H1 (cell line): Measurements from ENCODE around the gene KRT81. TPM values are rescaled to one million over a fixed set of nuclear protein-coding genes. Genes with fewer than 3 reads are reported as not detected.

ENCODE experiments used
- CTCF ChIA-PET: fragments of 300-600 bp; sonication (Branson Sonifier 250); formaldehyde crosslinking; loops from one replicate; lab custom pipeline; 2021; ENCODE audit not compliant: partially characterized antibody; lab: Charles Lee
- POLR2A ChIA-PET: fragments of 300-600 bp; sonication (Branson Sonifier 250); formaldehyde crosslinking; loops from one replicate; lab custom pipeline; 2021; ENCODE audit warnings: inconsistent platforms; ENCODE audit not compliant: partially characterized antibody; lab: Charles Lee
- DNase-seq, 2 experiments: peaks; one replicate each; pipeline versions ENCODE4 v3.0.0 to v3.0.0-alpha.2; 2010 to 2022; ENCODE audit warnings: low spot score in 2 of 2, low read depth in 1 of 2, mixed read lengths in 1 of 2
- FAIRE-seq: peaks from 2 replicates; lab custom pipeline; 2011; peaks lifted over from hg19 to GRCh38; lab: Jason Lieb, UNC
- H2AFZ ChIP-seq: 2 replicates; pipeline ENCODE4 v1.8.1; 2012; ENCODE audit warnings: low read length, inconsistent platforms
- H2AK5ac ChIP-seq: 2 replicates; pipeline ENCODE4 v1.6.1; 2013; ENCODE audit warnings: low read depth, low read length
- H2BK120ac ChIP-seq: replicated peaks from 2 replicates; pipeline ENCODE3; 2013; ENCODE audit warnings: low read depth, low read length, inconsistent platforms
- H2BK12ac ChIP-seq: 2 replicates; pipeline ENCODE4 v1.6.1; 2013; ENCODE audit warnings: low read depth, low read length
- H2BK15ac ChIP-seq: 2 replicates; pipeline ENCODE4 v1.6.1; 2013; ENCODE audit warnings: low read length
- H2BK20ac ChIP-seq: 2 replicates; pipeline ENCODE4 v1.6.1; 2013; ENCODE audit warnings: low read length
- H2BK5ac ChIP-seq: 2 replicates; pipeline ENCODE4 v1.6.1; 2013; ENCODE audit warnings: low read depth, low read length
- H3K14ac ChIP-seq: 2 replicates; pipeline ENCODE4 v1.6.1; 2013; ENCODE audit warnings: inconsistent platforms; ENCODE audit not compliant: insufficient read length
- H3K18ac ChIP-seq: 2 replicates; pipeline ENCODE4 v1.6.1; 2013; ENCODE audit warnings: low read length; ENCODE audit errors: extremely low read depth
- H3K23ac ChIP-seq: 2 replicates; pipeline ENCODE4 v1.6.1; 2013; ENCODE audit warnings: inconsistent platforms; ENCODE audit not compliant: insufficient read length
- H3K23me2 ChIP-seq: 2 replicates; pipeline ENCODE4 v1.6.1; 2013; ENCODE audit warnings: low read depth, low read length
- H3K27ac ChIP-seq: 2 replicates; pipeline ENCODE4 v1.6.1; 2011; ENCODE audit warnings: low read depth, low read length, inconsistent platforms
- H3K27me3 ChIP-seq, 4 experiments: replicated peaks in 1 of 4; 1 replicate in 1 of 4; 2 replicates in 3 of 4; pipeline versions ENCODE4 v1.6.1 to v1.8.1; 2011 to 2013; ENCODE audit warnings: low read length in 3 of 4, mild to moderate bottlenecking in 3 of 4, inconsistent platforms in 2 of 4, mixed read lengths in 2 of 4, moderate library complexity in 1 of 4; ENCODE audit not compliant: control insufficient read depth in 3 of 4, insufficient read depth in 3 of 4; ENCODE audit errors: extremely low read depth in 1 of 4
- H3K36me3 ChIP-seq, 4 experiments: 2 replicates each; pipeline versions ENCODE4 v1.6.1 to v1.8.1; 2011 to 2013; ENCODE audit warnings: mild to moderate bottlenecking in 4 of 4, low read length in 3 of 4, moderate library complexity in 2 of 4, control low read depth in 1 of 4, inconsistent platforms in 1 of 4; ENCODE audit not compliant: insufficient read depth in 4 of 4, control insufficient read depth in 2 of 4
- H3K4ac ChIP-seq: replicated peaks from 2 replicates; pipeline ENCODE3; 2013; ENCODE audit warnings: low read length, low read depth, mixed read lengths, inconsistent platforms; ENCODE audit not compliant: insufficient read length
- H3K4me1 ChIP-seq, 4 experiments: replicated peaks in 1 of 4; 1 replicate in 1 of 4; 2 replicates in 3 of 4; pipeline versions ENCODE4 v1.6.1 to v1.8.1; 2011 to 2013; ENCODE audit warnings: low read length in 3 of 4, inconsistent platforms in 2 of 4, mixed read lengths in 1 of 4; ENCODE audit not compliant: insufficient read depth in 4 of 4, control insufficient read depth in 3 of 4
- H3K4me2 ChIP-seq, 2 experiments: 2 replicates each; pipeline versions ENCODE4 v1.6.1 to v1.8.1; 2011 to 2013; ENCODE audit warnings: low read depth in 2 of 2, low read length in 2 of 2, control low read depth in 1 of 2, inconsistent platforms in 1 of 2, mild to moderate bottlenecking in 1 of 2; ENCODE audit not compliant: insufficient read depth in 1 of 2
- H3K4me3 ChIP-seq, 4 experiments: fragments of 200-600, 300-600 bp in 1 of 4; sonication (generic), shearing (Covaris generic), sonication (Bioruptor Twin) in 1 of 4; 2 replicates each; pipeline versions ENCODE4 v1.5.1 to v1.8.1; 2011 to 2016; ENCODE audit warnings: low read length in 4 of 4, low read depth in 3 of 4, control low read depth in 2 of 4, inconsistent platforms in 2 of 4, mild to moderate bottlenecking in 2 of 4, mixed read lengths in 1 of 4, moderate library complexity in 1 of 4; ENCODE audit not compliant: insufficient read depth in 2 of 4; ENCODE audit errors: extremely low read depth in 1 of 4
- H3K56ac ChIP-seq: replicated peaks from 2 replicates; pipeline ENCODE3; 2013; ENCODE audit warnings: low read depth, mild to moderate bottlenecking, mixed read lengths, low read length, inconsistent platforms; ENCODE audit not compliant: insufficient read length
- H3K79me1 ChIP-seq: 2 replicates; pipeline ENCODE4 v1.6.1; 2013; ENCODE audit warnings: low read depth, low read length, control low read depth
- H3K79me2 ChIP-seq, 2 experiments: 2 replicates each; pipeline versions ENCODE4 v1.6.1 to v1.8.1; 2012 to 2013; ENCODE audit warnings: low read length in 2 of 2, mild to moderate bottlenecking in 2 of 2, inconsistent platforms in 1 of 2; ENCODE audit not compliant: insufficient read depth in 2 of 2, control insufficient read depth in 1 of 2
- H3K9ac ChIP-seq, 4 experiments: replicated peaks in 1 of 4; 1 replicate in 1 of 4; 2 replicates in 3 of 4; pipeline versions ENCODE4 v1.6.1 to v1.8.1; 2011 to 2013; ENCODE audit warnings: low read depth in 3 of 4, low read length in 3 of 4, control low read depth in 2 of 4, mild to moderate bottlenecking in 2 of 4, moderate library complexity in 2 of 4, inconsistent platforms in 1 of 4; ENCODE audit errors: extremely low read depth in 1 of 4
- H3K9me3 ChIP-seq, 2 experiments: 2 replicates each; pipeline versions ENCODE4 v1.6.1 to v1.8.1; 2012 to 2013; ENCODE audit warnings: mild to moderate bottlenecking in 2 of 2, moderate library complexity in 2 of 2, control low read depth in 1 of 2, inconsistent platforms in 1 of 2, low read depth in 1 of 2, low read length in 1 of 2, mixed read lengths in 1 of 2; ENCODE audit not compliant: insufficient read depth in 2 of 2
- H4K20me1 ChIP-seq, 2 experiments: replicated peaks in 1 of 2; 2 replicates each; pipeline versions ENCODE3 to v1.8.1; 2011 to 2013; ENCODE audit warnings: inconsistent platforms in 2 of 2, low read length in 2 of 2, mild to moderate bottlenecking in 1 of 2; ENCODE audit not compliant: insufficient read depth in 2 of 2, control insufficient read depth in 1 of 2
- H4K5ac ChIP-seq: 2 replicates; pipeline ENCODE4 v1.6.1; 2013; ENCODE audit warnings: low read length, low read depth, mixed read lengths, inconsistent platforms; ENCODE audit not compliant: insufficient read length
- H4K8ac ChIP-seq: 2 replicates; pipeline ENCODE4 v1.8.0; 2013; ENCODE audit warnings: mild to moderate bottlenecking, moderate library complexity, low read length, inconsistent platforms; ENCODE audit not compliant: insufficient read depth; ENCODE audit errors: extremely low read depth
- H4K91ac ChIP-seq: replicated peaks from 2 replicates; pipeline ENCODE3; 2013; ENCODE audit warnings: low read length, mixed read lengths, inconsistent platforms; ENCODE audit not compliant: insufficient read length
- MAFK ChIP-seq: IDR thresholded peaks from 2 replicates; pipeline ENCODE4 v1.6.1; 2012; ENCODE audit warnings: low read depth, mild to moderate bottlenecking, improper control_type of control experiment, low read length
- RAD21 ChIP-seq, 2 experiments: IDR thresholded peaks in 1 of 2; conservative IDR thresholded peaks in 1 of 2; 2 replicates each; pipeline ENCODE4 v1.6.1; 2011; ENCODE audit warnings: low read depth in 2 of 2, low read length in 2 of 2, improper control_type of control experiment in 1 of 2, inconsistent platforms in 1 of 2, mild to moderate bottlenecking in 1 of 2, moderate library complexity in 1 of 2
- WGBS, 2 experiments: shearing (Covaris generic) in 1 of 2; methylation state at CpG; one replicate each; pipeline versions ENCODE4 v1.1.6 to v1.1.7; 2013 to 2015; ENCODE audit warnings: low lambda C conversion rate in 2 of 2, mixed read lengths in 2 of 2, inconsistent platforms in 1 of 2, low coverage in 1 of 2, missing lambda C conversion rate in 1 of 2; ENCODE audit not compliant: insufficient replicate concordance in 2 of 2, insufficient coverage in 1 of 2, insufficient read length in 1 of 2; ENCODE audit errors: extremely low coverage in 1 of 2, missing lambda C conversion rate in 1 of 2; 5-methylcytosine and 5-hydroxymethylcytosine counted together
- polyA plus RNA-seq, 7 experiments: library from polyadenylated mRNA; depleted of rRNA in 3 of 7; stranded (reverse) in 5 of 7; unstranded in 2 of 7; fragments of >200 nt in 5 of 7; fragments of 200-250 nt in 2 of 7; gene quantifications; 1 replicate in 5 of 7; 2 replicates in 1 of 7; 4 replicates in 1 of 7; pipeline versions ENCODE4 v1.2.1 to v1.2.3, GENCODE V29; 2011 to 2013; ENCODE audit warnings: missing spikeins in 2 of 7, mixed read lengths in 2 of 7
- total RNA-seq: library from RNA; stranded (reverse); fragmentation: NEBNext Ultra II Directional; extraction: Animal tissue kit (Norgen Biotek cat#: 25700); gene quantifications from 2 replicates; pipeline ENCODE4 v1.2.1, GENCODE V29; 2021

KRT81 gene
- total and polyA plus RNA-seq, 2 of the 8 experiments (the other 6 are each of a cell fraction or from before 2014, with no cell fraction given), result not detected

DNA sequence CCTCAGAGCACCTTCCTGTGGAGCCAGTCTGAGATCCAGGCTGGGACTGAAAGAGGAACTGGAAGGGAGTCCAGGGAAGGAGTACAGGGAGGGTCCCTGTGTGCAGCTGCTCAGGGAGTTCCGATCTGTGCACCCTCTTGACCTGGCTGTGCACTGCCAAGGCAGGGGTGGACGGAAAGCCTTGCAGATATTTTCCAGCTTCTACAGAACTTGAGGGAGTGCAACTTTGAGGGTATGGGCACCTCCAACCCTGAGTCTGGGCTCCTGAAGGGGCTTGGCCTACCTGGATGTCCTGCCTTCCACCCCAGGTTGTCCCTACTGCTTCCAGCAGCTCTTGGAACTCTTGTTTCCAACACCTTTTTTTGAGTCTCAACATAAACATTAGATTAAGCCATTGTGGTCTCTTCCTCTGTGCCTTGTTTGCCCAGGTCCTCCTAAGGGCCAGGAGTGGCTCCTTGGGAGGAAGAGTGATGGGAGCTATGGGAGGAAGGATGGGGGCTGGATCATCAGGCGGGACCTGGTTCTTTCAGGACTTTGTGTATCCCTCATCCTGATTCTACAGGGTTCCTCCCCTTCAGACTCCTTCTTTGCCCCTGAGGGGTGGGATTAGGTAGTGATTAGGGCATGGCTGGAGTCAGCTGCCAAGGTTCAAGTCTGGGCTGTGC is 54.8 kb downstream of the KRT81 start:
- POLR2A ChIA-PET, result interaction anchor here (1.4 kb wide), 1 partner anchor 15 kb away, joined by 4 read pairs; no protein-coding TSS in a partner anchor
- Histone ChIP-seq H3K4me2 (no peak overlapping the region), H3K79me2 (no peaks in the 10 kb centered on the region)

More for the DNA sequence above, 54.8 kb downstream of the KRT81 start:
- Histone ChIP-seq H3K23me2 (peaks cover 8% of the 10 kb centered on the region; the same call in 1 of the 2 replicates), H2BK12ac (peak overlapping the region; percentile 92; the same call in 1 of the 2 replicates), H2AFZ (no peak overlapping the region), H2BK20ac (peak overlapping the region; percentile 78), H2BK5ac (0 out of 2 replicates have a peak overlapping the region, but pooled peaks have one; percentile 5), H2AK5ac (no peak overlapping the region), H3K9me3 (no peaks in the 10 kb centered on the region), H4K5ac (no peak overlapping the region), H3K79me1 (no peaks in the 10 kb centered on the region), H4K20me1 (no peaks in the 10 kb centered on the region), H4K8ac (no peak overlapping the region), H3K56ac (no peak overlapping the region), H3K36me3 (no peaks in the 10 kb centered on the region; a peak in 1 of 8 replicates), H2BK120ac (no peak overlapping the region), H2BK15ac (no peak overlapping the region), H3K23ac (no peak overlapping the region), H4K91ac (peak overlapping the region; percentile 63), H3K27me3 (peaks cover 0 to 38% (median 19%) of the 10 kb centered on the region in 4 experiments; a peak in 5 of 7 replicates), H3K18ac (no peak overlapping the region), H3K14ac (no peak overlapping the region), H3K4me3 (no peak overlapping the region), H3K4ac (no peak overlapping the region), H3K9ac (no peak overlapping the region)
- CTCF ChIA-PET, result interaction anchor here (0.5 to 17.6 kb wide), 26 partner anchors 9 to 643 kb away, joined by 3 to 151 read pairs (median 6); no protein-coding TSS in a partner anchor
- 90% methylated on average over 3 of the region's 3 CpGs; no CpG with 5 or more reads in 1 of the 2 experiments for WGBS, 2 experiments
- FAIRE-seq, result no peak
- TF ChIP-seq RAD21 (IDR thresholded peaks at IDR 0.05 in 1 of 2, conservative IDR thresholded peaks at IDR 0.05 in 1 of 2; ENCODE audit: low read depth in 2 of 2, low read length in 2 of 2), result no peak
- no peak for TF ChIP-seq MAFK
- TF ChIP-seq, all 59 proteins: peak for 0
- Histone ChIP-seq H3K4me1 (peaks cover 14 to 40% (median 25%) of the 10 kb centered on the region in 4 experiments), H3K27ac (no peak overlapping the region)
- no peak for DNase-seq
